Activated T-cell treated with anti-CD3 and anti-CD28 coated beads for 1 hour (primary cell): ENCODE measurements around the gene SNRNP70.

Source experiments
- DNase-seq: peaks from one replicate; pipeline ENCODE4 v3.0.0-alpha.2; 2020; ENCODE audit warnings: low read depth

The SNRNP70 gene

DNA sequence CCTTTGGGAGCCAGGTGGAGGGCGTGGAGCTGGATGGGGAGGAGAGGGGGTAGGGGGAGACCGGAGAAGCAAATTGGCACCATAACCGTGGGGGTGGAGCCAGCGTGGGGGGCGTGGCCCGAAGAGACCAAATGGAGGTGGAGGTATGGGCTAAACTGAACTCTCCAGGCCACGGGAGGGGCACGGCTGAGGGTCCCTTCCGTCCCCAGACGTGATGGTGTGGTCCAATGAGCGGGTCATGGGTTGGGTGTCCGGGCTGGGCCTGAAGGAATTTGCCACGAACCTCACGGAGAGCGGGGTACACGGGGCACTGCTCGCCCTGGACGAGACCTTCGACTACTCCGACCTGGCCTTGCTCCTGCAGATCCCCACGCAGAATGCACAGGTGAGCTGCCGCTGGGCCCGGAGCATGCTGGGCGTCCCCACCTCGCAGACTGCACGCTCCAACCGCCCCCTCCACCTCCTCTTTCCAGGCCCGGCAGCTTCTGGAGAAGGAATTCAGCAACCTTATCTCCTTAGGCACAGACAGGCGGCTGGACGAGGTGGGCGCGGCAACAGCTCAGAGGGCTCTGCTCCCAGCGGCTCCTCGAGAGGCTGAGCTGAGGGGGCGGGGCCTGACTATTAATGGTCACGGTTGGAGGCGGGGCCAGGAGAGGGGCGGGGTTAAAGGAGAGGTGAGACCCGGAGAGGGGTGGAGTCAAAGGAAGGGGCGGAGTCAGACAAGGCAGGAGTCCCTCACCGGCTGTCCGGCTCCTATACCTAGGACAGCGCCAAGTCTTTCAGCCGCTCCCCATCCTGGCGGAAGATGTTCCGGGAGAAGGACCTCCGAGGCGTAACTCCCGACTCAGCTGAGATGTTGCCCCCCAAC is 63.8 kb downstream of the SNRNP70 start:
- peak; percentile 70 for DNase-seq

DNA sequence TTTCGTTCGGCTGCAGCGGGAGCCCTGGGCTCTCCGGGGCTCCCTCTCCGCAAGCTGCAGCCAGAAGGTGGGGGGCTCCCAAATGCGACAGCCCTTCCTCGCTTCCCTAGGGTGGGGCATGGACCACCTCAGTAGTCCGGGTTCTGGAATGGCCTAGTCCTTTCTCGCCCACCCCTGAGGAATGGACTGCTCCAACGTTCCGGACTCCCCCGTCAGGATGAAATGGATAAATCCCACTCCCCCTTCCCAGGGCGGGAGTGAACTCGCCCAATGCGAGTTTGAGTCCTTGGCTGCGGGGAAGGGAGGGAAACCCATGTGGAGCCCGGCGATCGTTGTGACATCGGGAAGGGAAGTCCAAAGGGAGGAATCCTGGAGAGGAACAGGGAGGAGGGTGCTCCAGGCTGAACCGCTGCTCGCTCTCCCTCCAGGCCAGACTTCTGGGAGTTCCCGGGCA is 64.4 kb downstream of the SNRNP70 start:
- no peak for DNase-seq

DNA sequence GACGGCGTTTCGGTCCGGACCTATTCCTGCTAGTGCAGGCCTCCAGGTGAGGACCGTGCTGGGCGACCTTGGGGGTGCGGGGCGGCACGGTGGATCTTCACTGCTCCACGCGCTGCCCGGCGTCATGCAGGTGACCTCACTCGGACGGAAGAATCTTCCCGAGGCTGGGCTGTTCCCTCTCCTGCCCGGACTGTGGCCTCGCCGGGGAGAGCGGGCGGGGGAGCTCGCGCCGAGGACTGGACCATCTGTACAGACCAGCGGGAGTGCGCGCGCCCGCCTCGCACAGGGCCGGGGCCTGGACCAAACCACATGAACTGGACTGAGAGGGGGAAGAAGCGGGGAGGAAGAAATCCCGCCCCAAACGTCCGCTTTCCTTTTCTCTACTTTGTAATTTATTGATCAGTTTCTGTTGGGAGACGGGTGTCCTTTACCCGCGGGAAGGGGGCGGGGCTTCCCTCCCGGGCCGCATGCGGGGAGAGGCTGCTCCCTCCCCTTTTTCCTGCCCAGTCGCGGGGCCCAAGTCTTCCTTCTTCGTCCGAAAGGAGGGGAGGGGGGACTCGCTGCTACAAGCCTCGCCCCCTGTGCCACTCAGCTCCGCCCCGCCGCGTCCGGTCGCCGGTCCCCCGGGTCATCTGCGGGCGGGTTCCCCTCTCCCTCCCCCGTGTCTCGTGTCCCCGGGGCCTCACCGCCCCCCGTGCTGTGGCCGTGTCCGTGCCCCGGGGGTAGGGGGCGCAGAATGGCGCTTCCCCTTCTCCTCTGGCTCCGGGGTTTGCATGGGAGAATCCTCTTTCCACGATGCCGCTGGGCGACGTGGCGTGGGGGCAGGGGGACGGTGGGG is 65.1 kb downstream of the SNRNP70 start:
- DNase-seq, result peak; percentile 33

DNA sequence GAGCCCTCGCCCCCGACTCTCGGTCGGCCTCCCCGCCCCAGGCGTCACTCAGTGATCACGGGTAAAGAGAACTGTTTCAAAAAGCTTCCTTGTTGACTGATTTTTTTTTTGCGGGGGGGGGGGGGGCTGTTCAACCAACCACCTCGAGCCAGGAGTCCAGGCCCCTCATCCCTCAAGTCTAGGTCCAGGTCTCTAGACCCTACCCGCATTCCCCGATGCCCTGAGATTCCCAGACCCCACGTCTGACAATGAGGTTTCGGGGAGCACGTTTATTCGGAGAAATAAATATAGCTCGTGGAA is 65.6 kb downstream of the SNRNP70 start:
- no peak for DNase-seq

DNA sequence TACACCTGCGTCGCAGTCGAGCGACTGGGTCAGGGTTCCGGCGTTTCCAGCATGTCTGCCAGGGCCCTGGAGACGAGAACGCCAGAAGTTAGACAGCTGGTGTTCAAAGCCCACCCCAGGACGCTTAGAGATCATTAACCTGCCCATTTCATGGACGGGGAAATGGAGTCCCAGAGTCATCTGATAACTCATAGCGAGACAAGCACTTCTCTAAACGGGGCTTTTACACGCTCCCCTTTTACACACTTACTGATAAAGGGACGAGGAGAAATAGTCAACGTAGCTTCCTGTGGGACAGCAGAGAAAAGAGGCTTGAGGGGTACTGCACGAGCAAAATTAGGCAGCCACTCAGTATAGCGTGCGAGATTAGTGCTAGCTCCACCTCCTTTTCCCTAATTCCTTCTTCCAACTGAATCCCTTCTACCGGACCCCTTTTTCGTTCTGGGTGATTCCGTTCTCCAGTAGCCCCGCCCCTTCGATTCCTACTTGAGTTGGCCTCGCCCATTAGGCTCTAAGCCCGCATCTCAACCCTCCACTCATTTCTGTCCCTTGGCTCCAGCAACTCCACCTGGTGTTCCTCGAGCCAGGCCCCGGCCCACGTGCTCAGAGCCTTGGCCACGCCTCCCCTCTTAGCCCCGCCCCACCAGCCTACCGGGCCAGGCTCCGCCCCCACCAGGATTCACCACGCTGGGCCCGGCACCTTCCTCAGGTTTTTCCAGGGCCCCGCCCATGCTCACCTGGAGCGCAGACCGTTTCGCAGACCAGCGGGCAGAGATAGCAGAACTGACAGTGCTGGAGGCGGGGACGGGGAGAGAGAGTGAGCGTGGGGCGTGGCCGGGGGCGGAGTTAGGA is 66.2 kb downstream of the SNRNP70 start:
- DNase-seq, result no peak

DNA sequence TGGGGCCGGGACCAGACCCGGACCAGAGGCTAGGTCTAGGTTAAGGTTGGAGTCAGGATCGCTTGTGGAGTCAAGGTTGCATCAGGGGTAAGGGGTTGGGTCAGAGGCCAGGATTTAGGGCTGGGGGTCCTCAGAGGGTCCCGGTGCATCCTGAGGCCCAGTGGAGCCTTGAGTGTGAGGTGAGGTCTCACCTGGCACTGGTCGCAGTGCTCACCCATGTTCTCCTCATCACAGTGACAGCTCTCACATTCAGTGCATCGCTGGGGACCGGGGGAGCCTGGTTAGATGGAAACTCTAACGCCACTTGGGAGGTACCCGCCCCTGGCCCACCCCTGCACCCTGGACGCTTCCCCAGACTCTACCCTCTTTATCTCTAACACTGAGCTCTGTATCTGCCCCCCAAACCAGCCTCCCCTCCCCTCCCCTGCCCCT is 66.9 kb downstream of the SNRNP70 start:
- DNase-seq, result no peak

DNA sequence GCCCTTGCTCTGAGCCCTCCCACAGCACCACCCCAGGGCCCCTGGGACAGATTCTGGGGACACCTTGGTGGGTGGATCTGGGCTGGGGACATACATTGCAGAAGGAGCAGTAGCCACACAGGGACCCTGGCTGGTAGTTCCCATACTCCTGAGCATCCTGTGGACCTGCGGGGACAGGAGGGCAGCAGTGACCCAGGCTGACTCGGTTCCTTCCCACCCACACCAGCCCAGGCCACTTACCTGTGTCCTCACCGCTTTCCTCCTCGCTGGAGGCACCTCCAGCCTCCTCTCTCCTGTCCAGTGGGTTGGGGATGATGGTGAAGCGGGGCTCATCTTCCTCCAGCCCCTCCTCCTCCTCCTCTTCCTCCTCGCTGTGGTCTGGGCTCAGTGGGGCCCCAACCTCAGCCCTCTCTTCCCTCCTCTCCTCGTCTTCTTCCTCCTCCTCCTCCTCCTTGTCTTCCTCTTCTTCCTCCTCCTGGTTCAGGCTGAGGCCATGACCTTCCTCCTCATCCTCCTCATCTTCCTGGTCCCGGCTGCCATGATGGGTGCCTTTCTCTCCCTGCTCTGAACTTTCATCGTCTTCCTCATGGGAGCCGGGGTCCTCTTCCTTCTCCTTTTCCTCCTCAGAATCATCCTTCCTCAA is 68.0 kb downstream of the SNRNP70 start:
- DNase-seq, result no peak

DNA sequence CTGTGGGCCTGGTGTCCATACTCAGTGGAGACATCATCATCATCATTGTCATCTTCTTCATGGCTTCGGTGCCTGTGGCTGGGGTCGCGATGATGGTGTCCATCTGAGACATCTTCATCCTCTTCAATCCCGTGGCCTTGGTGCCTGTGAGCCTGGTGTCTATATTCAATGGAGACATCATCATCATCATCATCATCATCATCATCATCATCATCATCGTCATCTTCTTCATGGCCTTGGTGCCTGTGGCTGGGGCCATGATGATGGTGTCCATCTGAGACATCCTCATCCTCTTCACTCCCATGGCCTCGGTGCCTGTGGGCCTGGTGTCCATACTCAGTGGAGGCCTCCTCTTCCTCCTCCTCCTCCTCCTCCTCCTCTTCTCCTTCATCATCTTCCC is 69.0 kb downstream of the SNRNP70 start:
- DNase-seq, result no peak

DNA sequence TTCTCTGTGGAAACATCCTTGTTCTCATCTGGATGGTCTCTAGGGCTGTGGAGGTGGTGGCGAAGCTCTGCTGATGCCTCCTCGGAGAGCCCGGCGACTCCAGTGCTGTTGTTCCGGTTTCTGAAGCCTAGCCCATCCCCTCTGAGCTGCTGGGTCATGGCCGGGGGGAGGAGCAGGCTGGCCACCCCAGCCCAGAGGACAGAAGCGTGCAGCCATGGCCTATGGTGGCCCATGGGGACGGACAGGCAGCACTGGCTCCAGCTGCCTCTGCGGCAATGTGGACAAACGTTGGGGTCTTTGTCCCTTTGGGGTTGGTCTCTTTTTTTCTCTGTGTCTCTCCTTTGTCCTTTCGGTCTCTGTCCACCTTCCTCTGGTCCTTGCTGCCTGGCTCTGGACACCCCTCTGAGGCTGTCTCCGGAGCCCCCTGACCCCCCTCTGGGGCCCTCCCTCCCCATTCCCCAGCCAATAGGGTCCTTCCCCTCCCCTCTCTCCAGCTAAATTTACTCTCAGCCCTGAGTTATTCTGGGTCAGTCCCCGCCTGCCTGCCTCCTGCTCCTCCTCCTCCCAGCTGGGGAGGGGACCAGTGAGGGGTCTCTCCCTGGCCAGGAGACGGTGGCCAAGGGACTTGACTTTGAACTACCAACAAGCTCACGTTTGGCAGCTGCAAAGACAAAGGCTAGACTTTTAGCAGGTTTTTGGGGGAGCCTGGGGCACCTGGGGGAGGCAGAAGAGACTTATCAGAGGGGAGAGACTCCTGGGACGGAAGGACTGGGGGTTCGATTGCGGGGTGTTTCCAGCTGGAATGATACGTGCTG is 70.0 kb downstream of the SNRNP70 start, which contains the start of gene HRC:
Gene HRC, minus strand, starts transcription at position 392 of the 815 bp plus-strand sequence. Its CDS starts 159 bp downstream, at position 233.
- no peak for DNase-seq

DNA sequence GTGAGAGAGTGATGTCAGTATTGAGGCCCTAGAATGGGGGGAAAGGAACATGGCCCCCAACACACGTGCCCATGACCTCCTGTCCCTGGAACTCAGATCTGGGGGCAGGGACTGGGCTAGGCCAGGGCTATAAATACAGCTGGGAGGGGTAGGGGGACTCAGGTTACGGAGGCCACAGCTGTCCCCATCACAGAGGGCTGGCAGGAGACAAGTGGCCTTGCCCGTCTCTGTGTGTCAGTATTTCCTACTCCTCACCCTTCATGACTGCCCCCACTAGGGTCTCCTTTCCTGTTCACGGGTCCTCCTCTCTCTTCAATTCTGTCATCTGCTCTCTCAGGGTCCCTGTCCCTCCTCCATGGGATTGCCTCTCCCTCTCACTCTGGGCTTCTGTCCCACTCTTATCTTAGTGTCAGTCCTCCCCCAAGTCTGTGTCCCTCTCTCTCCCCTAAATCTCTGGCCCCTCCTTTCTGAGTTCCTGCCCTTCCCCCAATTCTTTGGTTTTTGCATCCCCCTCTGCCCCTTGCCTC is 70.6 kb downstream of the SNRNP70 start:
- DNase-seq, result no peak

DNA sequence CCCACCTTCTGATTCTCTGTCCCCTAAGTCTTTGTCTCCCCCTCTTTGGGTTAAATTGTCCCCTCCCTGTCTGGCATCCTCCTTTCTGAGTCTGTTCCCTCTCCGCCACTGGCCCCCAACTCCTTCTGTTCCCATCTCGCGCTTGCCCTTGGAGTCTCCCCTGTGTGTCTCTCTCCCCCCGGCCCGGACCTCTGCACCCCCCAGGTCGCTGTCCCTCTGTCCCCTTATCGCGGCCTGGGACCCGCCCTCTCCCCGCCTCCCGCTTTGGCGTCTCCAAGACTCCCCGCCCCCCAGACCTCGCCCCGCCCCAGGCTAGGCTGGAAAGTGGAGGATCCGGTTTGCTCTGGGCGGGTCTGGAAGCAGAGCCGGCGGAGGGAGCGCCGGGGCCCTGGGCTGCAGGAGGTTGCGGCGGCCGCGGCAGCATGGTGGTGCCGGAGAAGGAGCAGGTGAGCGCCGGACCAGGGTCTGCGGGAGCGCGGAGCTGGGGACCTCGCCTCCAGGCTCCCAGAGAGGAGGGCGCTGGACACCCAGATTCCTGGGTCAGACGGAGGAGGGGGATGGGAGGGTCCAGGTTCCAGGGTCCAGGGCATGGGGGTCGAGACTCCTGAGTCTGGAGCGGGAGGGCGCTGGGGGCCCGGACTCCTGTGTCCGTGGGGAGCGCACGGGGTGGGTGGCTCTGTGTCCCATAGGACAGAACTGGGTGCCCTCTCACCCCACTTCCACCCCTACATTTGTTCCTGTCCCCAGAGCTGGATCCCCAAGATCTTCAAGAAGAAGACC is 72.4 kb downstream of the SNRNP70 start, which contains the start of gene TRPM4:
Gene TRPM4, plus strand, starts transcription at position 348 of the 780 bp plus-strand sequence. Its CDS starts 75 bp downstream, at position 423.
- no peak for DNase-seq
